HG02678 (cell line): ENCODE results near the gene TMEM150B.

ENCODE experiments used
- ATAC-seq: cut with Tn5 transposase; IDR thresholded peaks from one replicate; pipeline ENCODE4 v1.9.1; 2021; ENCODE audit warnings: mild to moderate bottlenecking, moderate library complexity; ENCODE audit not compliant: unreplicated experiment

The TMEM150B gene

GRCh38 chr19:55308281-55308680 lies 16.9 kb downstream of the TMEM150B start:
- no peak for ATAC-seq

GRCh38 chr19:55306712-55307111 lies 18.4 kb downstream of the TMEM150B start:
- no peak for ATAC-seq

GRCh38 chr19:55305983-55306562 lies 19.1 kb downstream of the TMEM150B start:
- ATAC-seq: no peak

GRCh38 chr19:55305491-55305890 lies 19.6 kb downstream of the TMEM150B start:
- ATAC-seq: no peak

- ATAC-seq: no peak
Measured at GRCh38 chr19:55304980-55305379, 20.2 kb downstream of the TMEM150B start.

GRCh38 chr19:55304279-55304978 lies 20.7 kb downstream of the TMEM150B start:
- no peak for ATAC-seq

- ATAC-seq: no peak
Measured at GRCh38 chr19:55303477-55303876, 21.7 kb downstream of the TMEM150B start.

GRCh38 chr19:55302318-55302703 lies 22.8 kb downstream of the TMEM150B start:
- ATAC-seq: no peak

- ATAC-seq: peak; percentile 82
Measured at GRCh38 chr19:55301459-55302317, 23.5 kb downstream of the TMEM150B start.

- no peak for ATAC-seq
Measured at GRCh38 chr19:55300886-55301458, 24.2 kb downstream of the TMEM150B start.

GRCh38 chr19:55299991-55300390 lies 25.1 kb downstream of the TMEM150B start:
- ATAC-seq: no peak

GRCh38 chr19:55297267-55297666 lies 27.9 kb downstream of the TMEM150B start:
- ATAC-seq: no peak

GRCh38 chr19:55289117-55289796 lies 35.9 kb downstream of the TMEM150B start:
- ATAC-seq: no peak

- ATAC-seq: no peak
Measured at GRCh38 chr19:55287361-55288079, 37.6 kb downstream of the TMEM150B start.

- ATAC-seq: no peak
Measured at GRCh38 chr19:55285229-55285890, 39.8 kb downstream of the TMEM150B start.

- ATAC-seq: no peak
Measured at GRCh38 chr19:55284405-55285058, 40.6 kb downstream of the TMEM150B start.

GRCh38 chr19:55283548-55284377 lies 41.4 kb downstream of the TMEM150B start, which contains the start of gene BRSK1:
BRSK1 (plus strand) TSS chr19:55283997; CDS start chr19:55284443, 446 bp downstream.
- no peak for ATAC-seq
